Activated CD8-positive, alpha-beta T cell treated with anti-CD3 and anti-CD28 coated beads, Interleukin-2, amount 10 ng/mL, durations not matched to agents 7 days and 5 days (primary cell): ENCODE measurements around the gene ZFP1. TPM values are rescaled to one million over a fixed set of nuclear protein-coding genes. Genes with fewer than 3 reads are reported as not detected.

Experiments
- ATAC-seq: fragments of 150-1000 bp; cut with Tn5 transposase; one replicate; pipeline ENCODE4 v1.10.0; 2021; ENCODE audit warnings: moderate library complexity
- CTCF ChIA-PET: fragments of 350-600 bp; sonication (Branson Sonifier 250); formaldehyde crosslinking; loops from one replicate; lab custom pipeline; 2021; ENCODE audit warnings: antibody characterized with exemption; lab: Charles Lee
- POLR2A ChIA-PET: fragments of 350-600 bp; sonication (Branson Sonifier 250); formaldehyde crosslinking; loops from one replicate; lab custom pipeline; 2021; ENCODE audit warnings: antibody characterized with exemption; lab: Charles Lee
- DNase-seq: peaks from one replicate; pipeline ENCODE4 v3.0.0-alpha.2; 2020
- H3K27ac Mint-ChIP-seq: one replicate; pipeline ENCODE4 v1.8.0; 2021; ENCODE audit warnings: mild to moderate bottlenecking, mixed read lengths
- H3K27me3 Mint-ChIP-seq: one replicate; pipeline ENCODE4 v1.8.0; 2021; ENCODE audit warnings: low read depth, mixed read lengths
- H3K36me3 Mint-ChIP-seq: one replicate; pipeline ENCODE4 v1.8.0; 2021; ENCODE audit warnings: low read depth, mixed read lengths
- H3K4me1 Mint-ChIP-seq: one replicate; pipeline ENCODE4 v1.8.0; 2021; ENCODE audit warnings: low read depth, mixed read lengths
- H3K4me3 Mint-ChIP-seq: one replicate; pipeline ENCODE4 v1.8.0; 2021; ENCODE audit warnings: mild to moderate bottlenecking, mixed read lengths
- H3K9me3 Mint-ChIP-seq: one replicate; pipeline ENCODE4 v1.8.0; 2022; ENCODE audit warnings: mixed read lengths; ENCODE audit not compliant: insufficient read depth
- total RNA-seq, 2 experiments: library from RNA; stranded (reverse); gene quantifications; one replicate each; pipeline ENCODE4 v1.2.3, GENCODE V29; 2021

ZFP1 gene
- total RNA-seq, 2 experiments from 2014 or later = 18.3 to 19.5 TPM

- Mint-ChIP-seq H3K9me3 (no peaks in the 10 kb centered on the region), H3K36me3 (no peaks in the 10 kb centered on the region), H3K4me3 (peak overlapping the region; percentile 8), H3K27ac (no peak overlapping the region), H3K4me1 (peaks cover 71% of the 10 kb centered on the region), H3K27me3 (no peaks in the 10 kb centered on the region)
- ChIA-PET CTCF (interaction anchor here (1.2 to 9.7 kb wide), 4 partner anchors 7 to 111 kb away, joined by 4 to 205 read pairs (median 46); partner anchors contain the start of gene ZNRF1), POLR2A (interaction anchor here (1.1 kb wide), 1 partner anchor 120 kb away, joined by 3 read pairs; no protein-coding TSS in a partner anchor)
- ATAC-seq = no peak
- no peak for DNase-seq
Observed at GRCh38 chr16:75106351-75107274, 41.7 kb upstream of the ZFP1 start.

- Mint-ChIP-seq H3K27ac (no peak overlapping the region), H3K4me1 (peaks cover 72% of the 10 kb centered on the region), H3K27me3 (no peaks in the 10 kb centered on the region), H3K9me3 (no peaks in the 10 kb centered on the region), H3K4me3 (no peak overlapping the region), H3K36me3 (no peaks in the 10 kb centered on the region)
- no peak for DNase-seq
- ATAC-seq = no peak
- ChIA-PET POLR2A (no interaction called here), CTCF (interaction anchor here (1.7 to 9.7 kb wide), 3 partner anchors 8 to 112 kb away, joined by 6 to 205 read pairs (median 87); partner anchors contain the start of gene ZNRF1)
Observed at GRCh38 chr16:75107505-75107904, 40.8 kb upstream of the ZFP1 start.

- ChIA-PET POLR2A (interaction anchor here (0.8 to 2.6 kb wide), 7 partner anchors 9 to 442 kb away, joined by 3 to 15 read pairs (median 5); partner anchors contain the start of genes MLKL, RFWD3 and ZNRF1), CTCF (interaction anchor here (0.5 to 9.7 kb wide), 13 partner anchors 9 to 324 kb away, joined by 3 to 205 read pairs (median 5); partner anchors contain the start of genes CFDP1, WDR59 and ZNRF1)
- Mint-ChIP-seq H3K27ac (peak overlapping the region; percentile 77), H3K4me1 (peaks cover 73% of the 10 kb centered on the region), H3K4me3 (peak overlapping the region; percentile 33), H3K36me3 (no peaks in the 10 kb centered on the region), H3K27me3 (no peaks in the 10 kb centered on the region), H3K9me3 (no peaks in the 10 kb centered on the region)
- peak; percentile 25 for ATAC-seq
- peak; percentile 57 for DNase-seq
Observed at GRCh38 chr16:75108792-75109731, 39.3 kb upstream of the ZFP1 start.

- Mint-ChIP-seq H3K27me3 (no peaks in the 10 kb centered on the region), H3K36me3 (no peaks in the 10 kb centered on the region), H3K4me1 (peaks cover 69% of the 10 kb centered on the region), H3K27ac (peak overlapping the region; percentile 77), H3K4me3 (peak overlapping the region; percentile 22), H3K9me3 (no peaks in the 10 kb centered on the region)
- POLR2A ChIA-PET = interaction anchor here (0.8 to 2.6 kb wide), 4 partner anchors 10 to 443 kb away, joined by 5 to 15 read pairs (median 8); partner anchors contain the start of genes RFWD3 and ZNRF1
- no peak for DNase-seq
- no peak for ATAC-seq
- CTCF ChIA-PET = interaction anchor here (1.0 to 9.7 kb wide), 13 partner anchors 10 to 397 kb away, joined by 3 to 205 read pairs (median 16); partner anchors contain the start of genes CFDP1 and ZNRF1
Observed at GRCh38 chr16:75109732-75110243, 38.5 kb upstream of the ZFP1 start.

GRCh38 chr16:75110637-75111513, 37.4 kb upstream of the ZFP1 start:
- ATAC-seq (peak; percentile 85), DNase-seq (peak; percentile 89)
- ChIA-PET CTCF (interaction anchor here (0.7 to 9.7 kb wide), 42 partner anchors 9 to 443 kb away, joined by 3 to 205 read pairs (median 5); partner anchors contain the start of genes FA2H, MLKL, WDR59 and ZNRF1), POLR2A (interaction anchor here (0.6 to 2.4 kb wide), 7 partner anchors 11 to 298 kb away, joined by 3 to 23 read pairs (median 4); partner anchors contain the start of genes WDR59 and ZNRF1)
- peak overlapping the region; percentile 25 for H3K4me3 Mint-ChIP-seq
- H3K27ac Mint-ChIP-seq = peak overlapping the region; percentile 67
- H3K9me3 Mint-ChIP-seq = no peaks in the 10 kb centered on the region
- H3K36me3 Mint-ChIP-seq = no peaks in the 10 kb centered on the region
- peaks cover 58% of the 10 kb centered on the region for H3K4me1 Mint-ChIP-seq
- H3K27me3 Mint-ChIP-seq = no peaks in the 10 kb centered on the region

GRCh38 chr16:75111514-75111940, 36.8 kb upstream of the ZFP1 start:
- no peaks in the 10 kb centered on the region for H3K27me3 Mint-ChIP-seq
- POLR2A ChIA-PET = interaction anchor here (1.1 to 1.4 kb wide), 5 partner anchors 12 to 298 kb away, joined by 3 to 23 read pairs (median 4); partner anchors contain the start of genes WDR59 and ZNRF1
- no peaks in the 10 kb centered on the region for H3K36me3 Mint-ChIP-seq
- CTCF ChIA-PET = interaction anchor here (0.7 to 9.7 kb wide), 39 partner anchors 8 to 444 kb away, joined by 3 to 205 read pairs (median 5); partner anchors contain the start of genes FA2H, MLKL, WDR59 and ZNRF1
- H3K4me3 Mint-ChIP-seq = no peak overlapping the region
- peak; percentile 20 for ATAC-seq
- H3K27ac Mint-ChIP-seq = peak overlapping the region; percentile 67
- peaks cover 52% of the 10 kb centered on the region for H3K4me1 Mint-ChIP-seq
- no peak for DNase-seq
- no peaks in the 10 kb centered on the region for H3K9me3 Mint-ChIP-seq

GRCh38 chr16:75111961-75112733, 36.2 kb upstream of the ZFP1 start:
- ATAC-seq (no peak), DNase-seq (no peak)
- Mint-ChIP-seq H3K27ac (no peak overlapping the region), H3K9me3 (no peaks in the 10 kb centered on the region), H3K36me3 (no peaks in the 10 kb centered on the region), H3K4me1 (peaks cover 45% of the 10 kb centered on the region), H3K4me3 (no peak overlapping the region), H3K27me3 (no peaks in the 10 kb centered on the region)
- ChIA-PET POLR2A (interaction anchor here (1.3 to 1.4 kb wide), 3 partner anchors 14 to 299 kb away, joined by 3 to 23 read pairs (median 4); partner anchors contain the start of gene ZNRF1), CTCF (interaction anchor here (1.1 to 9.7 kb wide), 29 partner anchors 8 to 445 kb away, joined by 3 to 205 read pairs (median 6); partner anchors contain the start of genes FA2H, MLKL, WDR59 and ZNRF1)

- no peak for DNase-seq
- POLR2A ChIA-PET = interaction anchor here (0.8 kb wide), 1 partner anchor 25 kb away, joined by 3 read pairs; no protein-coding TSS in a partner anchor
- no peak overlapping the region for H3K4me3 Mint-ChIP-seq
Observed at GRCh38 chr16:75112734-75113491, 35.4 kb upstream of the ZFP1 start.

More at GRCh38 chr16:75112734-75113491, 35.4 kb upstream of the ZFP1 start:
- H3K27ac Mint-ChIP-seq = peak overlapping the region; percentile 66
- no peak for ATAC-seq
- CTCF ChIA-PET = interaction anchor here (1.7 to 9.7 kb wide), 6 partner anchors 13 to 128 kb away, joined by 4 to 205 read pairs (median 51); partner anchors contain the start of genes WDR59 and ZNRF1
- peaks cover 40% of the 10 kb centered on the region for H3K4me1 Mint-ChIP-seq
- no peaks in the 10 kb centered on the region for H3K9me3 Mint-ChIP-seq
- H3K27me3 Mint-ChIP-seq = no peaks in the 10 kb centered on the region
- H3K36me3 Mint-ChIP-seq = no peaks in the 10 kb centered on the region
